Activated CD8-positive, alpha-beta T cell treated with anti-CD3 and anti-CD28 coated beads for 36 hours (primary cell): Measurements from ENCODE around the gene NAPEPLD. TPM values are rescaled to one million over a fixed set of nuclear protein-coding genes. Genes with fewer than 3 reads are reported as not detected.

ENCODE experiments used
- ATAC-seq: fragments of 200-7000 bp; cut with Tn5 transposase; one replicate; pipeline ENCODE4 v1.10.0; 2021; ENCODE audit warnings: mild to moderate bottlenecking, moderate library complexity
- CTCF ChIA-PET: fragments of 350-600 bp; sonication (Branson Sonifier 250); formaldehyde crosslinking; loops from one replicate; lab custom pipeline; 2021; ENCODE audit warnings: antibody characterized with exemption; lab: Charles Lee
- POLR2A ChIA-PET: fragments of 350-600 bp; sonication (Branson Sonifier 250); formaldehyde crosslinking; loops from one replicate; lab custom pipeline; 2021; ENCODE audit warnings: antibody characterized with exemption; lab: Charles Lee
- DNase-seq: peaks from one replicate; pipeline ENCODE4 v3.0.0-alpha.2; 2020
- H3K27ac Mint-ChIP-seq: one replicate; pipeline ENCODE4 v1.8.0; 2021; ENCODE audit warnings: mild to moderate bottlenecking, mixed read lengths
- H3K27me3 Mint-ChIP-seq: one replicate; pipeline ENCODE4 v1.8.0; 2021; ENCODE audit warnings: mixed read lengths
- H3K36me3 Mint-ChIP-seq: one replicate; pipeline ENCODE4 v1.8.0; 2021; ENCODE audit warnings: low read depth, mixed read lengths
- H3K4me1 Mint-ChIP-seq: one replicate; pipeline ENCODE4 v1.8.0; 2021; ENCODE audit warnings: low read depth, mixed read lengths
- H3K4me3 Mint-ChIP-seq: one replicate; pipeline ENCODE4 v1.8.0; 2021; ENCODE audit warnings: mild to moderate bottlenecking, moderate library complexity, mixed read lengths
- H3K9me3 Mint-ChIP-seq: one replicate; pipeline ENCODE4 v1.8.0; 2021; ENCODE audit warnings: mixed read lengths
- CTCF ChIP-seq: fragments of 200-600 bp; IDR thresholded peaks from one replicate; pipeline ENCODE4 v1.8.0; 2022; ENCODE audit warnings: antibody characterized with exemption, mild to moderate bottlenecking
- intact Hi-C: fragments of 100-400 bp; cut with micrococcal nuclease; formaldehyde crosslinking; loops from one replicate; pipeline ENCODE4 v1.10.0; 2022
- total RNA-seq, 2 experiments: library from RNA; stranded (reverse); gene quantifications; one replicate each; pipeline ENCODE4 v1.2.3, GENCODE V29; 2021

Gene NAPEPLD
- total RNA-seq, 2 experiments from 2014 or later = 5.1 to 6.3 TPM

- DNase-seq = no peak
- no peak overlapping the region for H3K27ac Mint-ChIP-seq
- no peak for ATAC-seq
- intact Hi-C loops = no loop called here
- H3K9me3 Mint-ChIP-seq = no peaks in the 10 kb centered on the region
- H3K4me1 Mint-ChIP-seq = peaks cover 2% of the 10 kb centered on the region
- CTCF ChIA-PET = interaction anchor here (0.7 kb wide), 1 partner anchor 8 kb away, joined by 4 read pairs; no protein-coding TSS in a partner anchor
- POLR2A ChIA-PET = no interaction called here
- no peaks in the 10 kb centered on the region for H3K27me3 Mint-ChIP-seq
- H3K36me3 Mint-ChIP-seq = peaks cover 5% of the 10 kb centered on the region
- H3K4me3 Mint-ChIP-seq = no peak overlapping the region
- no peak for TF ChIP-seq CTCF
Observed at GRCh38 chr7:103132995-103133688, 15.8 kb downstream of the NAPEPLD start.

- TF ChIP-seq CTCF = no peak
- Mint-ChIP-seq H3K9me3 (no peaks in the 10 kb centered on the region), H3K27me3 (no peaks in the 10 kb centered on the region), H3K4me1 (peaks cover 2% of the 10 kb centered on the region), H3K36me3 (peaks cover 20% of the 10 kb centered on the region), H3K27ac (no peak overlapping the region), H3K4me3 (no peak overlapping the region)
- POLR2A ChIA-PET = no interaction called here
- DNase-seq = no peak
- CTCF ChIA-PET = interaction anchor here (1.5 to 1.7 kb wide), 2 partner anchors 10 to 55 kb away, joined by 4 to 6 read pairs; partner anchors contain the start of gene ARMC10
- no peak for ATAC-seq
- intact Hi-C loops = no loop called here
Observed at GRCh38 chr7:103130901-103131624, 17.8 kb downstream of the NAPEPLD start.

- no peak overlapping the region for H3K4me3 Mint-ChIP-seq
- intact Hi-C loops = no loop called here
- no peak for ATAC-seq
- no peak overlapping the region for H3K27ac Mint-ChIP-seq
- H3K27me3 Mint-ChIP-seq = no peaks in the 10 kb centered on the region
- H3K9me3 Mint-ChIP-seq = no peaks in the 10 kb centered on the region
- peaks cover 22% of the 10 kb centered on the region for H3K36me3 Mint-ChIP-seq
- H3K4me1 Mint-ChIP-seq = peaks cover 2% of the 10 kb centered on the region
- no peak for TF ChIP-seq CTCF
- no peak for DNase-seq
- ChIA-PET CTCF (interaction anchor here (1.5 to 1.7 kb wide), 2 partner anchors 9 to 54 kb away, joined by 4 to 6 read pairs; partner anchors contain the start of gene ARMC10), POLR2A (no interaction called here)
Observed at GRCh38 chr7:103129702-103130549, 19.0 kb downstream of the NAPEPLD start.

- no peak overlapping the region for H3K4me3 Mint-ChIP-seq
- H3K27me3 Mint-ChIP-seq = no peaks in the 10 kb centered on the region
- TF ChIP-seq CTCF = no peak
- ChIA-PET CTCF (no interaction called here), POLR2A (no interaction called here)
- H3K36me3 Mint-ChIP-seq = peaks cover 29% of the 10 kb centered on the region
- no peaks in the 10 kb centered on the region for H3K9me3 Mint-ChIP-seq
- ATAC-seq (no peak), DNase-seq (no peak)
- intact Hi-C loops = no loop called here
- H3K27ac Mint-ChIP-seq = no peak overlapping the region
- peaks cover 2% of the 10 kb centered on the region for H3K4me1 Mint-ChIP-seq
Observed at GRCh38 chr7:103127006-103127405, 21.9 kb downstream of the NAPEPLD start.
